Measurements from ENCODE around the gene PDSS2.

DNA sequence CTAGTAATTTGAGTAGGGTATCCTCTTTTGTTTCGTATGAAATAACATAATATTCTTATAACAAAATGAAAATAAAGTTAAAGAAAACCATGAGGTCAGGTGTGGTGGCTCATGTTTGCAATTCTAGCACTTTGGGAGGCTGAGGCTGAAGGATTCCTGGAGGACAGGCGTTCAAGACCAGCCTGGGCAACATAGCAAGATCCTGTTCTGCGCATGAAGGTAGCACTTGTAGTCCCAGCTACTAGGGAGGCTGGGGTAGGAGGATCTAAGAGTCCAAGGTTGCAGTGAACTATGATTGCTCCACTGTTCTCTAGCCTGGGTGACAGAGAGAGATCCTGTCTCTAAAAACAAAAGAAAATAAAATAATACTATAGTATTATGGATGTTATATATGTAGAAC lies 145.6 kb downstream of the PDSS2 start:
- TF ChIP-seq EZH2phosphoT487 (conservative IDR thresholded peaks at IDR 0.05; ENCODE audit: low read length): no peak
- TF ChIP-seq, protein P1, sequence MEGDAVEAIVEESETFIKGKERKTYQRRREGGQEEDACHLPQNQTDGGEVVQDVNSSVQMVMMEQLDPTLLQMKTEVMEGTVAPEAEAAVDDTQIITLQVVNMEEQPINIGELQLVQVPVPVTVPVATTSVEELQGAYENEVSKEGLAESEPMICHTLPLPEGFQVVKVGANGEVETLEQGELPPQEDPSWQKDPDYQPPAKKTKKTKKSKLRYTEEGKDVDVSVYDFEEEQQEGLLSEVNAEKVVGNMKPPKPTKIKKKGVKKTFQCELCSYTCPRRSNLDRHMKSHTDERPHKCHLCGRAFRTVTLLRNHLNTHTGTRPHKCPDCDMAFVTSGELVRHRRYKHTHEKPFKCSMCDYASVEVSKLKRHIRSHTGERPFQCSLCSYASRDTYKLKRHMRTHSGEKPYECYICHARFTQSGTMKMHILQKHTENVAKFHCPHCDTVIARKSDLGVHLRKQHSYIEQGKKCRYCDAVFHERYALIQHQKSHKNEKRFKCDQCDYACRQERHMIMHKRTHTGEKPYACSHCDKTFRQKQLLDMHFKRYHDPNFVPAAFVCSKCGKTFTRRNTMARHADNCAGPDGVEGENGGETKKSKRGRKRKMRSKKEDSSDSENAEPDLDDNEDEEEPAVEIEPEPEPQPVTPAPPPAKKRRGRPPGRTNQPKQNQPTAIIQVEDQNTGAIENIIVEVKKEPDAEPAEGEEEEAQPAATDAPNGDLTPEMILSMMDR (IDR thresholded peaks at IDR 0.05; ENCODE audit: insufficient read depth, low read length, poor library complexity, severe bottlenecking): no peak

Measured in SU-DHL-6 (cell line).